Thyroid gland (tissue), 4 donors: Measurements from ENCODE around the gene MXD4.

Source experiments
- POLR2A ChIP-seq, 2 donors: fragments of 450-650 bp; IDR thresholded peaks; one replicate each; pipeline ENCODE4 v1.6.1; 2017; ENCODE audit warnings: antibody characterized with exemption in 2 of 2, mild to moderate bottlenecking in 2 of 2, moderate library complexity in 1 of 2
- TF ChIP-seq, protein P1 (sequence below), 6 experiments: fragments of 200-600 bp in 3 of 6; fragments of 450-650 bp in 3 of 6; sonication (generic) in 3 of 6; IDR thresholded peaks; one replicate each; pipeline ENCODE4 v1.5.1; 2016 to 2019; ENCODE audit warnings: antibody characterized with exemption in 6 of 6, mild to moderate bottlenecking in 2 of 6, inconsistent platforms in 1 of 6, moderate library complexity in 1 of 6

DNA sequence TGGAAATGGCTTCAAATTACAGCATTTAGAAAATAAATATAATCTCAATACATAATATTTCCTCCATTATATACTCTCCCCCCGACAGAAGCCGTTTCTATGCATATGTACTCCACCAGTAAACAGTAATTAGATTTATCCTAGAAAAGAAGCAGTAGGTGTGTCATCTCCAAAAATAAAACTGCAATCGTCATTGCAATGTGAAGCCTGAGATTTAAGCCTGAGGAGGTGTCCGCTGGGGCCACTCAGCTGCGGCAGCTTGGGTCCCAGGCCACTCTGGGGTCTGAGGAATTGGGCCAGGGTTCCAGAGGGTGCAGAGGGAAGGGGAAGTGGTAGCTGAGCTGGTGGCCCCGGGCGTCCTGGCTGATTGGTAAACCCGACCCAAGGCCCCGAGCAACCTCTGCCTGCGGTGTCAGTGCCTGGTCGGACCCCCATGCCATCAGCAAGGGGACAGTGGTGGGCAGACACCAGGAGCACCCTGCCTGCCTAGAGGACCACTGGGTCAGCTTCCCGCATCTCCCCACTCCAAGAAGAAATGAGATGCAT lies 7.8 kb upstream of the MXD4 start:
- TF ChIP-seq, protein P1, sequence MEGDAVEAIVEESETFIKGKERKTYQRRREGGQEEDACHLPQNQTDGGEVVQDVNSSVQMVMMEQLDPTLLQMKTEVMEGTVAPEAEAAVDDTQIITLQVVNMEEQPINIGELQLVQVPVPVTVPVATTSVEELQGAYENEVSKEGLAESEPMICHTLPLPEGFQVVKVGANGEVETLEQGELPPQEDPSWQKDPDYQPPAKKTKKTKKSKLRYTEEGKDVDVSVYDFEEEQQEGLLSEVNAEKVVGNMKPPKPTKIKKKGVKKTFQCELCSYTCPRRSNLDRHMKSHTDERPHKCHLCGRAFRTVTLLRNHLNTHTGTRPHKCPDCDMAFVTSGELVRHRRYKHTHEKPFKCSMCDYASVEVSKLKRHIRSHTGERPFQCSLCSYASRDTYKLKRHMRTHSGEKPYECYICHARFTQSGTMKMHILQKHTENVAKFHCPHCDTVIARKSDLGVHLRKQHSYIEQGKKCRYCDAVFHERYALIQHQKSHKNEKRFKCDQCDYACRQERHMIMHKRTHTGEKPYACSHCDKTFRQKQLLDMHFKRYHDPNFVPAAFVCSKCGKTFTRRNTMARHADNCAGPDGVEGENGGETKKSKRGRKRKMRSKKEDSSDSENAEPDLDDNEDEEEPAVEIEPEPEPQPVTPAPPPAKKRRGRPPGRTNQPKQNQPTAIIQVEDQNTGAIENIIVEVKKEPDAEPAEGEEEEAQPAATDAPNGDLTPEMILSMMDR (IDR thresholded peaks at IDR 0.05), result no peak
- TF ChIP-seq POLR2A (IDR thresholded peaks at IDR 0.05), result no peak
